NOMO-1 treated with dmso at 0.1 percent for 144 hours (cell line): Measurements from ENCODE around the gene FAAP100.

ENCODE experiments used
- DNase-seq: peaks from one replicate; lab custom pipeline; 2025; ENCODE audit not compliant: unreplicated experiment; lab: John Stamatoyannopoulos, UW

Gene FAAP100

GRCh38 chr17:81576621-81577277, 24.6 kb upstream of the FAAP100 start:
- no peak for DNase-seq

- no peak for DNase-seq
These were observed 23.7 kb upstream of the FAAP100 start for GRCh38 chr17:81575836-81576235.

GRCh38 chr17:81574643-81574956, 22.4 kb upstream of the FAAP100 start:
- no peak for DNase-seq

GRCh38 chr17:81573794-81574642, 21.9 kb upstream of the FAAP100 start:
- DNase-seq, result no peak

- no peak for DNase-seq
These were observed 20.5 kb upstream of the FAAP100 start for GRCh38 chr17:81572563-81573168.

GRCh38 chr17:81570964-81571363, 18.8 kb upstream of the FAAP100 start:
- DNase-seq, result no peak

- no peak for DNase-seq
These were observed 17.9 kb upstream of the FAAP100 start for GRCh38 chr17:81569986-81570514.

GRCh38 chr17:81568416-81568815, 16.3 kb upstream of the FAAP100 start:
- no peak for DNase-seq

GRCh38 chr17:81567191-81567590, 15.0 kb upstream of the FAAP100 start:
- DNase-seq, result no peak

GRCh38 chr17:81566461-81567126, 14.4 kb upstream of the FAAP100 start:
- DNase-seq, result peak; percentile 48

GRCh38 chr17:81565231-81565630, 13.1 kb upstream of the FAAP100 start:
- DNase-seq, result no peak

GRCh38 chr17:81564778-81565177, 12.6 kb upstream of the FAAP100 start:
- DNase-seq, result peak; percentile 6

GRCh38 chr17:81563861-81564586, 11.9 kb upstream of the FAAP100 start:
- peak; percentile 75 for DNase-seq

GRCh38 chr17:81561494-81561885, 9.3 kb upstream of the FAAP100 start:
- no peak for DNase-seq

- DNase-seq, result peak; percentile 30
These were observed 7.0 kb upstream of the FAAP100 start for GRCh38 chr17:81558941-81559806.

- no peak for DNase-seq
These were observed 5.9 kb upstream of the FAAP100 start for GRCh38 chr17:81558115-81558468.

- DNase-seq, result no peak
These were observed 5.3 kb upstream of the FAAP100 start for GRCh38 chr17:81557276-81558114.

GRCh38 chr17:81556863-81557262, 4.7 kb upstream of the FAAP100 start:
- DNase-seq, result no peak

GRCh38 chr17:81556175-81556691, 4.1 kb upstream of the FAAP100 start:
- peak; percentile 58 for DNase-seq
